Right forelimb (tissue), 1 donor: ENCODE measurements around the gene RAB44.
"Not testable (repeated sequence)": the region's sequence is repeated elsewhere in the genome, so short reads cannot be mapped to it uniquely, and the experiment has no call there.

Source experiments
- DNase-seq: peaks from one replicate; pipeline ENCODE4 v3.0.0-alpha.2; 2018

RAB44 gene, protein sequence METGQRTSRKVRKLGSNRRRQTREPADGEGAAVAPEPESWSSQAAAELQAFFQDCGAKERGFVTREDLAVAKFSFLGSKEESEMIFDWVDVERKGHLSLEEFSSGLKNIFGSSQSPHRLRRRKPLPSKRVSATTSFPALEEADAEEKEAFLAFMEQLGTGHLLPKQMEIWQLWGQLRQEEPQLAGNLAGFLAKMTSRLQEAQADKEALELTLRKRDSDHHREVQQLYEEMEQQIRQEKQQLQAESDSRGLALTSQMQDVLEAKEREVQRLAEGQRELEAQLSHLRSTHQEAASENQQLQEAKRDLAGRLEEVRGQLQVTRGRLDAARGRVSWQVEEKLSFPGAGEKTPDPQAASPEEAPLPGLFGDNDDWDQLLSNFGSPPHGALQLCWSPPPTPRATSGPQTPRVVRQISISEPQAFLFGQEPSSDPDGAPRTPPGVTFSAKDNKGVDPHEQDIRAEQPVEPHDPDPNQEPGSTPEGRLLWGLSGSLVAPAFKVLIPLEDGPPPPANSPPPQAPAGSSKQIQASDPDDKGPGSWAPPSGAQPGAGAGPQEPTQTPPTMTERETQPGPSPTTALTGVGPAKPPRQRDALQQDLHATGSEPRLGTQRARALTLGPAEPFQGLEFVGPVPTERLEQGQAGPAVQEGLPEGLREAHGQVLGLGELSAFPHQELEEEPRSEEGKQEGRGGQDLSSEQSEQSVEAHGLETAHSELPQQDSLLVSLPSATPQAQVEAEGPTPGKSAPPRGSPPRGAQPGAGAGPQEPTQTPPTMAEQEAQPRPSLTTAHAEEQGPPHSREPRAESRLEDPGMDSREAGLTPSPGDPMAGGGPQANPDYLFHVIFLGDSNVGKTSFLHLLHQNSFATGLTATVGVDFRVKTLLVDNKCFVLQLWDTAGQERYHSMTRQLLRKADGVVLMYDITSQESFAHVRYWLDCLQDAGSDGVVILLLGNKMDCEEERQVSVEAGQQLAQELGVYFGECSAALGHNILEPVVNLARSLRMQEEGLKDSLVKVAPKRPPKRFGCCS

DNA sequence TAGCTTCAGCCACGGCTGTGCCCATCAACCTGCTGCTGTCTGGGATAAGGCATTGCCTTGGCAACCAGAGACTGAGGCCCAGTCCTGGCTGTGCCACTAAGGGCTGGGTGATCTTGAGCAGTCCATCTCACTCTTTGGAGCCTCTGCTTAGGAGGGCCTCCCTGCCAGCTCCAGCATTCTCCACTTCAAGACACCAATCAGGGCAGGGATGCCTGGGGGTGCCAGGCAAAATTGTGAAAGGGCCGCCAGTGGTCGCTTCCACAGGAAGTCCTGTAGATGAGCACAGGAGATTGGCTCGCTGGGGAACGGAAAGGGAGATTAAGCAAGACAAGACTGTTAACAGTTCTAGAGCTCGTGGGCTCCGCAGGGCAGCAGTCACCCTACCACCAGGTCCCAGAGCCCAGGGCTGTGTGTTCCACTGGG lies at the start of gene RAB44:
Gene RAB44, plus strand, starts transcription at position 346 of the 423 bp plus-strand sequence. CDS start 6,410 bp downstream, outside the sequence.
- DNase-seq = no peak

DNA sequence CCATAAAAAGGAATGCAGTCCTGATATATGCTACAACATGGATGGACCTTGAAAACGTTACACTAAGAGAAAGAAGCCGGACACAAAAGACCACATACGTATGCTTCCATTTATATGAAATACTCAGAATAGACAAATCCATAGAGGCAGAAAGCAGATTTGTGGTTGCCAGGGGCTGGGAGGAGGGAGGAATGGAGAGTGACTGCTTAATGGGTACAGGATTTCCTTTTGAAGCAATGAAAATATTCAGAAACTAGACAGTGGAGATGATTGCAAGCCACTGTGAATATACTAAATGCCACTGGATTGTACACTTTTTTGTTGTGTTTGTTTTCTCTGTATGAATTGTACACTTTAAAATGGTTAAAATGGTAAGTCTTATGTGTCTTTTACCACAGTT lies 48.5 kb upstream of the RAB44 start:
- no peak for DNase-seq

DNA sequence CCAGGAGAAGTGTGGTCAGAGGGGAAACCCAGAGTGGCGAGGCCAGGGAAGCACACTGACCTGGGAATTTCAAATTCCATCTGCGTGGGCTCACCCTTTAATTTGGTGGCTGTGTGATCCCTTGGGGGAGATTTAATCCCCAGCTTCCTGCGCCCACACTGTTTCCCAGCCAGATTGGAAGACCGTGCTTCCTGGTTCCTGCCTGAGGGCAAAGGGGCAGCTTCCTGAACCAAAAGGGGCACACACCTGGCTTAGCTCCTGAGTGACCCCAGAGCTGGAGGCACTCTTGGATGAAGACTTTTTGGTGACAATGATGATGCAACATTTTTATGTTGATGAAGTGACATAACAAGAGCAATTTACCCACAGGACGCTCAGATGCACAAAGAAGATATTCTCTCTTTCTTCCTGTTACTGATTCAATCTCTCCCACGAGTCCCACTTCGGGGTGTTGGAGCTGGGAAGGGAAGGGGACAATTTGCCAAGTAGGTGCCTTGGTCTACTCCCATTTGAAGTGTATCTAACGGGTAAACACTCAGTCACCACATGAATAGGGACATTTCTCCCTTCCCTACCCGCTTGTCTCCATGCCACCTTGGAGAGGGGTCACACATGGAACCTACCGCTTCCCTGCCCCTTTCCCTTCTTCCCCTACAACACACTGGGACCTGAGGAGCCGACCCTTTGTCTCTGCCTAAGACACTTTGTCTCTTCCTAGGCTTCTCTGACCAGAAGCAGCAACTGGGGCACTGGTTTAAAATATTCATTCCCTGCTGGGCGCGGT lies 47.7 kb upstream of the RAB44 start:
- no peak for DNase-seq

DNA sequence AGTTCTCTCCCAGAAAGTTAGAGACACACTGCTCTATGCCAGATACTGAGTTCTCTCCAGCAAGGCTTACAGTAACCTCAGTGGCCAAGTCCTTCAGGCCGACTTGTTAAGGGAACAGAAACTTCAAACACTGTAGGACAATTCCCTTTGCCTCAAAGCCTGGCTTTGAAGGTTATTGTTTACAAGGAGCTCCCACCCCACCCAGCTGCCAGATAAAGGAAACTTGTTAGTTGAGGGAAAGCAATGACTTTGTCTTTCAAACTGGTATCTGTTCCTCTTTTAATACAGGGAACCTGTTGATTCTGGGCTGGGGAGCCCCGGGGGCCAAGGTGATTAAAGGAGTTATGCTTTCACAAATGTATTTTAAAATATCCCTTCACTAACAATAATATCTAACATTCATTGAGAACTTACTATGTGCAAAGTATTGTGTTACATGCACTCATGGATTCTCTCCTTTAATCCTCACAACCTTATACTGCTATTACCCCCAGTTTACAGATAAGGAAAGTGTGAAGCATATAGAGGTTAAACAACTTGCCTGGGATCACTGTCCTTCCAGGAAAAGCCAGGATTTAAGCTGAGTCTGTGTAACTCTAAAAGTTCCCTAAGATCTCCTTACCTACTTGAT lies 46.7 kb upstream of the RAB44 start:
- no peak for DNase-seq

DNA sequence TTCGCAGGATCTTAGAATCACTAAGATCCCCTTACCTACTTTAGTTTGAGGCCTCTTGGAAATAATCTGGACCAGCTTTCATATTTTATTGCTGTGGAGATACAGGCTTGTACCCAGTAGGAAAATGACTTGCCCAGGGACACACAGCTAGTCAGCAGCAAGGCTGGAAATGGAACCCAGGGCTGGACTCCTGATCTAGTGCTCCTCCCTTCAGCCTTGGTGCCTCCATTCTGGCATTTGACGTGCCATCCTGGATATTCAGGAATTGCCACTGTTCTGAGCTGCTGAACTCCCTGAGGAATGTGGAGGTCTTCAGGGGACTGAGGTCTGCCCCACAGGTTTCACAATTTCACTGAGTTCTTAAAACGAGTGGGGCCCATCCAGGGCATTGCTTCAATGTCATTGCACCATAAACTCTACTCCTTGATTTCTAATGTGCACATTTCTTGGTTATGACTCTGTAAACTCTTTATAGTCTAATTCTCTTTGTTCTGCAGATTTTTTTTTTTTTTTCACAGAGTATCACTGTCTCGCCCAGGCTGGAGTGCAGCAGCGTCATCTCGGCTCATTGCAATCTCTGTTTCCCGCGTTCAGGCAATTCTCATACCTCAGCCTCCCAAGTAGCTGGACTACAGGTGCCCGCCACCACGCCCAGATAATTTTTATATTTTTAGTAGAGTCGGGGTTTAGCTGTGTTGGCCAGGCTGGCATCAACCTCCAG lies 45.8 kb upstream of the RAB44 start:
- no peak for DNase-seq

DNA sequence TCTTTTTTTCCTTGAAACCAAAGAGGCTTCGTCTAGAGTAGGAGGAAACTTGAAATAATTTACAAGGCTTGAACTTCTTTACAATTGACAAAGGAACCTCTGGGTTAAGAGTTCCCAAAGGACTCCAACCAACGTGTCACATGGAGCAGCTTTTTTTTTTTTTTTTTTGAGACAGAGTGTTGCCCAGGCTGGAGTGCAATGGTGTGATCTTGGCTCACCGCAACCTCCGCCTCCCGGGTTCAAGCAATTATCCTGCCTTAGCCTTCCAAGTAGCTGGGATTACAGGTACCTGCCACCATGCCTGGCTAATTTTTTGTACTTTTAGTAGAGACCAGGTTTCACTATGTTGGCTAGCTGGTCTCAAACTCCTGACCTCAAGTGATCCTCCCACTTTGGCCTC lies 43.2 kb upstream of the RAB44 start:
- not testable (repeated sequence) for DNase-seq

DNA sequence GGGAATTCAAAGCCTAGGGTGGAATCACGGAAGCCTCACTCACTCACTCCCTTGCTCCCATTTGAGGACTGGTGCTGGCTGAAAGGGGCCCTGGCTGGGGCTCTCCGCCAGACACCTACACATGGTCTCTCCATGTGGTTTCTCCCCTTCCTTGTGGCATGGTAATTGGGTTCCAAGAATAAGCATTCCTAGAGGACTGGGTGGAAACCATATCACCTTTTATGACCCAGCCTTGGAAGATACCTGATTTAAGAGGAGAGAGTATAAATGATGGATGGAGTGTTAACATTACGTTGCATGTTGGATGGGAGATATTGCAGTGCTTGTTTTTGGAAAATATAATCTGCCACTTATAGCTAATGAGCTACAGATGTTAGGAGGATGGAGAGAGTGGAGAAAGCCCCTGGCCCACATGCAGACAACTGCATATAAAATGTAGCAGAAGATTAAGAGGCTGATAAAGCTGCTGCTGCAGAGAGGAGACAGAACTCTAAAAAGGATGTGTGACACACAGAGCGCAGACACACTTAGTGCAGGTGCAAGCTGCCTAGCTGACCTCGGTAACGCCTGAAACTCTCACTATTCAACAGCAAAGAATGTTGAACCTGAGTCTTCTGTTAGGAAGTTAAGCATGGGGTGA lies 42.4 kb upstream of the RAB44 start:
- no peak for DNase-seq

DNA sequence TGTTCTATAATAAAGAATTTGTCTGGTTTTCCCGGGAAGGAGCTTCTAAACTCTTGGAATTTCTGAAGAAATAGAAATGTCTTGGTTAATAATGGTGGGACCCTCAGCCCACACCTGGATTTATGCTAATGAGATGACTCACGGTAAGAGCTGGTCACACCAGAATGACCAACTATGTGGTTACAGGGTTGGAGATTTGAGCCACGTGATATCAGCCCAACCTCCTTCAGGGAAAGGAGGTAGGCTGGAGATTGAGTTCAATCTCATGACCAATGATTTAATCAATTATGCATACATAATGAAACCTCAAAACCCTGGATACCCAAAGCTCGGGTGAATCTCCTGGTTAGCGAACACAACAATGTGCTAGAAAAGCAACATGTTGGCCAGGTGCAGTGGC lies 41.2 kb upstream of the RAB44 start:
- no peak for DNase-seq

DNA sequence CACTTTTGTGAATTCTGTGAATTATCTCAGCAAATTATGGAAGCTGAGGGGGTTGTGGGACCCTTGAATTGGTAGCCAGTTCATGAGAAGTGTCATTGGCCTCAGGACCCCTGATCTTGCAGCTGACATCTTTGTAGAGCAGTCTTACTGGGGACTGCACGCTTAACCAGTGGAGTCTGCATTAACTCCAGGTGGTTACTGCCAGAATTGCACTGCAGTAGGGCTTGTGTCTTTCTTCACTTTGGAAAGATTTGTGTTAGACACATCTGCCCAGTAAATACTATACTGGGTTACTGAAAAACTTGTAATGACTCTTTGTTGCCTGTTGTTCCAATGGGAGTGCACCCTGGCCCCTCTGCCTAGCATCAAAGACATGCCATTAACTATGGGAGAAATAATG lies 40.4 kb upstream of the RAB44 start:
- no peak for DNase-seq

DNA sequence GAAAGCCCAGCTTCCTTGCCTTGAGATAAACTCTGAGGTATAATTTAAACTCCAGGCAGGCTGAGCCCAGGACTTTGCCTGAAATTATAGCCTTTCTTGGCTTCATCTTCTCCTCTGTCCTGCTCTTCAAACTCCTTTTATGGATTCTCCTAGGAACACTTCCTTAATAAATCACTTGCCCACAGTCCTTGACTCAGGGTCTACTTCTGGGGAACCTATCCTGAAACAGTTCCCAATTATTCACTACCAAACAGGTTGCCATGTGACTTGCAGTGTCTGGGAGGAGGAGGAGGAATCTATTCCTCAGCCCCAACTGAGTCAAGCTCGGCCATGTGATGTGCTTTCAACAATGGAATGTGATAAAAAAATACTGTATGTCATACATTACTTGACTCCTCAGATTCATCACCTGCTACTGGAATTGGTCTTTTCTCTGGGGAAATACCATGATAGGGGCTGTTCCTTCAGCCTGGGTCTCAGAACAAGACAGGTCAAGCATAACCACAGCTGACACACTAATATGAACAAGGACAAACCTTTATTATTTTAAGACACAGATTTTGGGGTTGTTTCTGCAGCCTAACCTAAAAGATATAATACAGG lies 39.6 kb upstream of the RAB44 start:
- no peak for DNase-seq

DNA sequence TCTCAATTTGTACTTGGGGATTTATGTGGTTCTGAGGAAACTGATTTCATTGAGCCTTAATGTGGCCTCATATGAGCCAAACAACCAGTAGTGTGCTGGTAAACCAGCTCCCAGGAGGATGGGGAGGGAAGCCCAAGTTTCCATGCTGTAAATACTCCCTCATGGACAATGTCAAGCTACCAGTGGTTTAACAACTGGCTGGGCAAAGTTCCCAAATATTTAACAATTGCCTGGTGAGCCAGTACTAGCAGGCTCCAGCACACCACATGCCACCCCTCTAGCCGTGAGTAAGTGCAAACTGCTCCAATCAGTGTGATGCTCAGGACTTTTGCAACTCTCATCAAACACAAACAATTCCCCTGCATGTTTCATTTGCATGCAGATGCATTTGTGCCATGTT lies 38.4 kb upstream of the RAB44 start:
- no peak for DNase-seq

DNA sequence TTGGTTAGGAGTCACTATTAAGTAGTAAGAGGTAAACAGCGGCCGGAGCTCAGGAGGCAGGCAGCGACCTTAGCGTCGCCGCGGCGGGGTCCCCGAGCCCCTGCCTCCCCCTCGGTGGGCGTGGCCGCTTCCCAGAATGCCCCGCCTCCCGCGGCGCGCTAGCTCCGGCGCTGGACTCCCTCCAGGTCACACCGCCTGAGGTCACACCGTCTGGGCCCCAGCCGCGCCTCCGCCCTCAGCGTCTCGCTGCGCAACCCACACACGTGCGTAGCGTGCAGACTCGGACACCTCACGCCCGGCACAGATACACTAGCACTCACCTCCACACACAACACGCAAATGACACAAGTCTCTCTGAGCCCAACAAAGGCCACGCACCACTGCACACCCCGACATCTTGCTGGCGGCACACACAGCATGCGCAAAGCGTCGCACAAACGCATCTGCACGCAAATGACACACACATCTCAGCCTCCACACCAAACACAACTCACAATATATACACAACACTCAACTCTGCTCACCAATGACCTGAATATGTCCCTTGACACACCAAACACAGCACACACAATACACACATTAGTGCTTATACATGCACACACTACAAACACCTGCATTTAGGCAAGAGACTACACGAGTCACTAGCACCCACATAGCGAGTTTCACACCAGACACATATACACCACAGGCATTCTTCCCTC lies 36.7 kb upstream of the RAB44 start:
- peak; percentile 65 for DNase-seq

DNA sequence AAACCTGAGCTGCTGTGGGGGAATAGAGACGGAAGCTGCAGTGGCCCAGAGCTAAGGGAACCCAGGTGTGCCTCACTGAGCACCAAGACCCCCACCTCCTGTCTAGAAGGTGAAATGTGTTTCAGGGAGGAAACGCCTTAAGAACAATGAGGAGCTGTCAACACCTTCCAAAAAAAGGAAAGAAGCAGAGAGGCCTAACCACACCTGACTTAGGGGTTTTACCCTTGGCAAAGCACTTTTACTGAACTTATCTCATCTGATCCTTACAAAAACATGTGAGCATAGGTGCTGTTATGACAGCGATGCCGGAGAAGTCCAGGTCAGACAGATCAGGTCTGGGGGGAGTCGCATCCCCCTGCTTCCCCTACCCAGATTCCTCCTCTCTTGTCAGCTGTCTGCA lies 35.2 kb upstream of the RAB44 start:
- DNase-seq = no peak

DNA sequence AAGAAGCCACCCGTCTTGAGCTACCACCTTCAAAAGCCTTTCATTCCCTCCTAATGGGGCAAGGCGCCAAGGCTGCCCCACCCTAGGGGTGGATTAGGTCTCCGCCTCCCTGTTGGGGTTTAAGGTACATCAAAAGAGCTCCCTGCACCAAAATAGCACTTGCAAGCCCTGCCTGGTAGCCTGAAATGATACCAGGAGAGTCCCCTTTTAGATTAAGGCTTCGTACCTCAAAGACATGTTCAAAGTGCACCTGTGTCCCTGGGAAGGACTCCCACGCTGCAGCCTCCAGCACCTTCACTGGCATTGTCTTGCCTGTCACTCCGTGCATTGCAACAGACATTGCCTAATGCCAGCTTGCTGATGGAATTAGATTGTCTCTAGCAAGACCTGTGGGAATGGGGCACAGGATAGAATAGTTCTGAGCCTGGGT lies 34.8 kb upstream of the RAB44 start:
- DNase-seq = no peak

DNA sequence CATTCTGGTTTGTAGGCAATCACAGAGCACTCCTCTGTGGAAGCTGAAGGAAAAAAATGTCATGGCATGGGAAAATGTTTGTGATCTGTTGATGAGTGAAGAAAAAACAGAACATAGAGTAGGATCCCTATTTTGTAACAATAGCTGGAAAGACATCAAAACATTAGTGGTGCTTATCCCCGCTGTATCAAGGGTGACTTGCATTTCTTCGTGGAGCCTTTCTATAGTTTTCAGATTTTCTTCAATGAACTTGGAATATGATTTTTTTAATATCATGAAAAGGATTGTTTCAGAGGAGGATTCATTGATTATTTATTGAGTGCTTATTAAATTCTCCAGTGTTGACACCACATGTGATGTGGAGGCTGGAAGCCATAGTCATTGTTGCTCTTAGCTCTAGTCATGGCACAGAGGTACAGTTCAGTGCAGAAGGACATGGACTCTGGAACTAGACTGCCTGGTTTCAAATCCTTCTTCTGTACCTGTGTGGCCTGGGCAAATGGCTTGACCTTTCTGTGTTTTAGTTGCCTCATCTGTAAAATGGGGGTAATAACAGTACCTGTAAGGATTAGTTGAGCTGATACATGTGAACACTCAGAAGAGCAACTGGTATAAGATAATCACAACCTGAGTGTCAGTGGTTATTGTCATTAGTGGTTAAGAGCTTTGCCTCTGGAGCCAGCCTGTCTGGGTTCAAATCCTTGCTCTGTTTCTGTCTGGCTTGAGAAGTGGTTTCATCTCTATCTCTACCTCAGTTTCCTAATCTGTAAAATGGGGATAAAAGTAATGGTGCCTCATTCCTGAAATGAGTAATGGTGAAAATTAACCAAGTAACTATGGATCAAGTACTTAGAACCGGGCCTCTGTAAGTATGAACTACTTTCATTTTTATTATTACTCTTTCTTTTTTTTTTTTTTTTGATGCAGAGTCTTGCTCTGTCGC lies 33.9 kb upstream of the RAB44 start:
- no peak for DNase-seq

DNA sequence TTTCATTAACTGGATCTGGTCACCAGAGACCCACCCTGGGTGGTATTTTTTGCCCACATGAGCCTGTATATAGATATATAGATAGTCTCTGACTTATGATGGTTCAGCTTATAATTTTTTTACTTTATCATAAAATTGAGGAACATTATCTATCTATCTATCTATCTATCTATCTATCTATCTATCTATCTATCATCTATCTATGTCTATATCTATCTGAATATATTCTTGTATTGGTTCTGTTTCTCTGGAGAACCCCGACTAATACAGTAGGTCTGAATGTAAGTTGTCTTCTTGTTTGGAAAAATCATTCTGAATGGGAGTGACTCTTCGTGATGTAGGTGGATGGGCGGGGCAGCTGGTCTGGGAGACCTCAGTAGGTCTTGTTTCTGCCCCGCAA lies 32.4 kb upstream of the RAB44 start:
- DNase-seq = no peak

DNA sequence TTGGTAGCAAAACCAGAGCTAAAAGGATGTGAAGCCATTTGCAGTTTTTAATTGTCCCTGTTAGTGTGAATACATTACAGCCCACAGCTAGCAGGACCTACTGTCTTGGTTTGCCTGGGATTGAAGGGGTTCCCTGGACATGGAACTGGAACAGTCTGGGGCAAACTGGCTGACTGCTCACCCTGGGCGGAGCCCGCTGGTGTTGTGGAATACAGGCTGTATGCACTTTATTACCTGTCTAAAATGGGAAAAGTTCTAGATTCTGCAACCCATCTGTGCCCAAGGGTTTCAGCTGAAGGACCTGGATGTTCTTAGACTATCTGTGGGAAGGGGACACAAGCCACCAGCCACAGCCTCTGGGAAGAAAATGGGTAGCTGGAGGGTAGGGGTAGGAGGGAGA lies 31.3 kb upstream of the RAB44 start:
- no peak for DNase-seq

DNA sequence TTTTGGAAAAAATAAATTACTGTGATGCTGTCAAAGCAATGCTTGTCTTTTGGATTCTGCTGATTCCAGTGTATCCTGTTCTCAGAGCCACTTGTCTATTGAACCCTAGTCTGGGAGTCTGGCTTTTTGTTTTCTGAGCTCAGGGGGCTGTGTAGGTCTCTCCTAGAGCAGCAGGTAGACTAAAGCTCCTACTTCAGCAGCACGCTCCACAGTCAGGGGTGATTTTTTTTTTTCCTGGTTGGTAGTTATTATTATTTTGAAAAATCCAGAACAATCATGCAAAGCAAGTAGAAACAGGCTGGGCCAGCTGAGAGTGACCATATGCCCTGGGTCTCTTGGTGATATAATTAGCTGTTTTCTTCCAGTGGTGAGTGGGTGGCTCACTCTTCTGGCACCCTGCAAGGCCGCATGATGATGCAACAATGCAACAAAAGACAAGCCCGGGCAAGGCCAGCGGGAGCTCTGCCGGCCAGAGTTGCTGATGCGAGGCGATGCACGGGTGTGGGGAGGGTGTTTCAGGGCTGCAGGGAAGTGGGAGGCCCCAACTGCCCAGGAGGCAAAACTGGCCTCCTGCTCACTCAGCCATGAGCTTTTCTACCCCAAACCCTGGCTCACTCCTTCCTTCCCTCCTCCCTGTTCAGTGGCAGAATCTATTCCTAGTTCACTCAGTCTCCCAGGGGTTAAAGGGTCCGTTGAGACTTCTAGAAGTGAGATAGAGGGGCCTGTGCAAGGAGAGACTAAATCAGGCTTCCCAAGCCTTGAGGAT lies 30.6 kb upstream of the RAB44 start:
- no peak for DNase-seq
